ENCODE data around the gene DOK7. TPM values are rescaled to one million over a fixed set of nuclear protein-coding genes. Genes with fewer than 3 reads are reported as not detected.

DOK7 gene
- total RNA-seq, 1 donor from 2014 or later = 0.72 TPM

DNA sequence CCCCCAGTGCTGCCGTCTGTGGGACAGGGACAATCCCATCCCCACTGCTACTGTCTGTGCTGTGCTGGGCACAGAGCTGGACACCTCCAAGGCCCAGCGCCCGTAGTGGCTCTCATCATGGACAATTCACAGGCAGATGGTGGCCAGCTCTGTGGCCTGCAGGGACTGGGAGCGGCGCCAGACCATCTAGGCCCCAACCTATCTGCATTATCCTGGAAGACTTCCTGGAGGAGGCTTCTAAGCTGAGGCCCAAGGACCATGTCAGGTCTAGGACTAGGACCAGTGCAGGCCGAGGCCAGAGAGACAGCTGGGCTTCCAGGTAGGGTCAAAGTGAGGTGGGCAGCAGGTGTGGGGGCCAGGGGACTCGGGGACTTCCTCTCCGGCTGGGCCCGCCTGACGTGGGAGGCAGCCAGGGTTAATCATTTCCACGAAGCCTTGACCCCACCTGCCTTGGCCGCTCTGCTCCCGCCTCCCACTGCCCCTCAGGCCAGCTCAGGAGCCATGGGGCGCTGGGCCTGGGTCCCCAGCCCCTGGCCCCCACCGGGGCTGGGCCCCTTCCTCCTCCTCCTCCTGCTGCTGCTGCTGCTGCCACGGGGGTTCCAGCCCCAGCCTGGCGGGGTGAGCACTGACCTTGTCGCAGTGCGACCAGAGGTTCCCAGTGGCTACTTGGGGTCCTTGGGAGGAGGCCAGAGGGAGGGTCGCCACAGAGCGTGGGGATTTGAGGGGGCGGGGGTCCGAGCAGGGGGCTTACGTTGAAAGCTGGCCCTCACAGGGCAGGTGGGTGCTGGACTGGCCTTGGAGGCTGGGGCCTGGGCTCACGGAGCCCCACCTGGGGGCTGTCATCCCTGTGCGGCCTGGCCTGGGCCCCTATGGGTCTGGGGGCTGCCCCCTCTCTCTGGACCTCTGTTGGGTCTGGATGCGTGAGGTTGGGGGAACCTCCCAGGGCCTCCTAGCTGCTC lies 21.3 kb upstream of the DOK7 start, which contains the start of gene HGFAC:
Gene HGFAC, plus strand, starts transcription at position 468 of the 959 bp plus-strand sequence. Its CDS starts 34 bp downstream, at position 502.
- Mint-ChIP-seq H3K9me3 (no peaks in the 10 kb centered on the region), H3K4me1 (ENCODE audit: unreplicated experiment) (no peaks in the 10 kb centered on the region), H3K4me3 (no peak within 1 kb of the TSS), H3K27me3 (no peaks in the 10 kb centered on the region), H3K27ac (no peak within 1 kb of the TSS), H3K36me3 (no peaks in the 10 kb centered on the region)
- TF ChIP-seq, protein P1, sequence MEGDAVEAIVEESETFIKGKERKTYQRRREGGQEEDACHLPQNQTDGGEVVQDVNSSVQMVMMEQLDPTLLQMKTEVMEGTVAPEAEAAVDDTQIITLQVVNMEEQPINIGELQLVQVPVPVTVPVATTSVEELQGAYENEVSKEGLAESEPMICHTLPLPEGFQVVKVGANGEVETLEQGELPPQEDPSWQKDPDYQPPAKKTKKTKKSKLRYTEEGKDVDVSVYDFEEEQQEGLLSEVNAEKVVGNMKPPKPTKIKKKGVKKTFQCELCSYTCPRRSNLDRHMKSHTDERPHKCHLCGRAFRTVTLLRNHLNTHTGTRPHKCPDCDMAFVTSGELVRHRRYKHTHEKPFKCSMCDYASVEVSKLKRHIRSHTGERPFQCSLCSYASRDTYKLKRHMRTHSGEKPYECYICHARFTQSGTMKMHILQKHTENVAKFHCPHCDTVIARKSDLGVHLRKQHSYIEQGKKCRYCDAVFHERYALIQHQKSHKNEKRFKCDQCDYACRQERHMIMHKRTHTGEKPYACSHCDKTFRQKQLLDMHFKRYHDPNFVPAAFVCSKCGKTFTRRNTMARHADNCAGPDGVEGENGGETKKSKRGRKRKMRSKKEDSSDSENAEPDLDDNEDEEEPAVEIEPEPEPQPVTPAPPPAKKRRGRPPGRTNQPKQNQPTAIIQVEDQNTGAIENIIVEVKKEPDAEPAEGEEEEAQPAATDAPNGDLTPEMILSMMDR (conservative IDR thresholded peaks at IDR 0.05) = no peak
- DNase-seq (ENCODE audit: extremely low spot score, unreplicated experiment) = no peak

DNA sequence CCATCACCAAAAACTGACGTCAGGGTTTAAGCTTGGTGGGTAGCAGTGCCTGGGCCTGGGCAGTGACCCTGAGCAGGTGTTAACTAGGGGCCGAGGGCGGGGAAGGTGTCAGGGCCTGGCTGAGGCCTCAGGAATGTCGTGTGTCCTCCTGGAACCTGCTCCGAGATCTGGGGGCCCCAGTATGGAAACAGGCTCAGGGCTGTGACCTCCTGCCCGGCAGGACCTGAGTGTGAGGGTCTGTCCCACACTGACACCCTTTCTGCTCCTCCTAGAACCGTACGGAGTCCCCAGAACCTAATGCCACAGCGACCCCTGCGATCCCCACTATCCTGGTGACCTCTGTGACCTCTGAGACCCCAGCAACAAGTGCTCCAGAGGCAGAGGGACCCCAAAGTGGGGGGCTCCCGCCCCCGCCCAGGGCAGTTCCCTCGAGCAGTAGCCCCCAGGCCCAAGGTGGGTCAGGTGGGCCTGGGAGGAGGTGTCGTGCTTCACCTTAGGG lies 20.6 kb upstream of the DOK7 start:
- no peaks in the 10 kb centered on the region for H3K9me3 Mint-ChIP-seq
- TF ChIP-seq, protein P1 (conservative IDR thresholded peaks at IDR 0.05) = no peak
- H3K4me1 Mint-ChIP-seq (ENCODE audit: unreplicated experiment) = no peaks in the 10 kb centered on the region
- H3K36me3 Mint-ChIP-seq = no peaks in the 10 kb centered on the region
- no peak overlapping the region for H3K27ac Mint-ChIP-seq
- H3K4me3 Mint-ChIP-seq = no peak overlapping the region
- DNase-seq (ENCODE audit: extremely low spot score, unreplicated experiment) = no peak
- no peaks in the 10 kb centered on the region for H3K27me3 Mint-ChIP-seq

DNA sequence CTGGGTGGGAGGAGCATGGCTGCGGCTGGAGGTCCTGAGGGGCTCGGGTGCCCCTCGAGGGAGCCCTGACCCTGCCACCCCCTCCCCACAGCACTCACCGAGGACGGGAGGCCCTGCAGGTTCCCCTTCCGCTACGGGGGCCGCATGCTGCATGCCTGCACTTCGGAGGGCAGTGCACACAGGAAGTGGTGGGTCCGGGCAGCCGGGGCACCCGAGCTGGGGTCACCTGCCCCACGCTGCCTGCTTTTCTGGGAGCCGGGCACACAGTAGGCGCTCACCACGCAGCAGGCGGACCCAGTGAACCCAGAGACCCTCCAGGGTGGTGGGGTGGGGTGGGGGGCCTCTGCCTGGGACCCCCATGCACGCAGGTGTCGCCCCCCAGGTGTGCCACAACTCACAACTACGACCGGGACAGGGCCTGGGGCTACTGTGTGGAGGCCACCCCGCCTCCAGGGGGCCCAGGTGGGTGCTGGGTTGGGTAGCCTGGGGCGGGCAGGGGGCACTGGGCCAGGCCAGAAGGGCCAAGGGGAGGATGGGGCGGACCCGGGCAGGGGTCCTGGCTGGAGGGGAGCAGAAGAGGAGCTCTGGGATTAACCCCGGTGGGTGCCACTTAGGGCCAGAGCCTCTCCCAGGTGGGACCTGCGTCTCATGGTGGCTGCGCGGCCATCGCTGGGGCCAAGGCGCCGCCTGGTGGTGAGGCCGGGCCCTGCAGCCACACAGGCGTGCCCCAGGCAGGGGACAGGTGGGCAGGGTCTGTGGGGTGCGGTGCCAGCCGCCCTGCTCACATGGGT lies 20.0 kb upstream of the DOK7 start:
- H3K27ac Mint-ChIP-seq = no peak overlapping the region
- H3K4me1 Mint-ChIP-seq (ENCODE audit: unreplicated experiment) = no peaks in the 10 kb centered on the region
- no peaks in the 10 kb centered on the region for H3K9me3 Mint-ChIP-seq
- no peak for DNase-seq (ENCODE audit: extremely low spot score, unreplicated experiment)
- H3K4me3 Mint-ChIP-seq = no peak overlapping the region
- H3K36me3 Mint-ChIP-seq = no peaks in the 10 kb centered on the region
- TF ChIP-seq, protein P1 (conservative IDR thresholded peaks at IDR 0.05) = peak; percentile 95
- H3K27me3 Mint-ChIP-seq = no peaks in the 10 kb centered on the region

DNA sequence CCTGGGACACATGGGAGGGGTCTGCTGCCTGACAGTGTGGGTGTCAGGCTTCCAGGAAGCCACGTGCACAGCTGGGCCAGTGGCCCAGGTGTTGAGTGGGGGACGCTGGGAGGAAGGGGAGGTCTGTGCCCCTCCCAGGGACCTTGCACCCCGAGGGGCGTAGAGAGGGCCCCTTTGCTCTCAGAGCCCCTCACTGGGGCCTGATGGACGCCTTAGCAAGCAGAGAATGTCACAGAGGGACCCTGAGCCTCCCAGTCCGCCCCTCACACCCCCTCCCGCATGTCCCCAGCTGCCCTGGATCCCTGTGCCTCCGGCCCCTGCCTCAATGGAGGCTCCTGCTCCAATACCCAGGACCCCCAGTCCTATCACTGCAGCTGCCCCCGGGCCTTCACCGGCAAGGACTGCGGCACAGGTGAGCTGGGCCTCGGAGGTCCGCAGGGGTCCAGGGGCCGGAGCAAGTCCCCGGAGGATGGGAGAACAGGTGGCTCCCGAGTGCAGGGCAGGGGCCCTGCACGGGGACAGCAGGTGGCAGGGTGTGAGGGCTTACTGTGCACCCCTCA lies 19.3 kb upstream of the DOK7 start:
- no peak for DNase-seq (ENCODE audit: extremely low spot score, unreplicated experiment)
- no peaks in the 10 kb centered on the region for H3K9me3 Mint-ChIP-seq
- no peak overlapping the region for H3K4me3 Mint-ChIP-seq
- H3K27ac Mint-ChIP-seq = no peak overlapping the region
- H3K4me1 Mint-ChIP-seq (ENCODE audit: unreplicated experiment) = no peaks in the 10 kb centered on the region
- peaks cover 3% of the 10 kb centered on the region for H3K27me3 Mint-ChIP-seq
- H3K36me3 Mint-ChIP-seq = no peaks in the 10 kb centered on the region
- TF ChIP-seq, protein P1 (conservative IDR thresholded peaks at IDR 0.05) = no peak

- TF ChIP-seq, protein P1 (conservative IDR thresholded peaks at IDR 0.05) = no peak
- no peak for DNase-seq (ENCODE audit: extremely low spot score, unreplicated experiment)
- Mint-ChIP-seq H3K36me3 (no peaks in the 10 kb centered on the region), H3K27me3 (peaks cover 3% of the 10 kb centered on the region), H3K27ac (no peak overlapping the region), H3K9me3 (no peaks in the 10 kb centered on the region), H3K4me3 (no peak overlapping the region), H3K4me1 (ENCODE audit: unreplicated experiment) (no peaks in the 10 kb centered on the region)
Measured at GRCh38 chr4:3444351-3445110, 18.6 kb upstream of the DOK7 start.

Measured in type B pancreatic cell (in vitro differentiated cells).